Neural cell (in vitro differentiated cells): ENCODE measurements around the gene PECR. TPM values are rescaled to one million over a fixed set of nuclear protein-coding genes. Genes with fewer than 3 reads are reported as not detected.

Source experiments
- H2AFZ ChIP-seq: fragments of 200-600, 300-800 bp; sonication (generic), shearing (Covaris generic); 2 replicates; pipeline ENCODE4 v1.6.0; 2014; ENCODE audit warnings: low read depth, mild to moderate bottlenecking, antibody characterized with exemption, low read length, moderate library complexity
- H3F3A ChIP-seq: fragments of 200-600 bp; shearing (Covaris generic); 2 replicates; pipeline ENCODE4 v1.6.1; 2016; ENCODE audit warnings: mild to moderate bottlenecking, moderate library complexity, mixed read lengths, antibody characterized with exemption, low read length; ENCODE audit not compliant: insufficient read depth, poor library complexity, severe bottlenecking
- H3K27ac ChIP-seq: fragments of 200-600, 300-800 bp; sonication (generic), shearing (Covaris generic); 2 replicates; pipeline ENCODE4 v1.5.1; 2014; ENCODE audit warnings: mild to moderate bottlenecking, low read length, moderate library complexity
- H3K27me3 ChIP-seq: fragments of 300-800, 200-600 bp; sonication (generic), shearing (Covaris generic); 2 replicates; pipeline ENCODE4 v1.6.0; 2014; ENCODE audit warnings: mild to moderate bottlenecking, low read depth, low read length, moderate library complexity; ENCODE audit not compliant: insufficient read depth
- H3K36me3 ChIP-seq: fragments of 300-800, 200-600 bp; sonication (generic), shearing (Covaris generic); 2 replicates; pipeline ENCODE4 v1.5.1; 2014; ENCODE audit warnings: mild to moderate bottlenecking, antibody characterized with exemption, low read length, moderate library complexity; ENCODE audit not compliant: insufficient read depth
- H3K4me2 ChIP-seq: fragments of 300-800, 200-600 bp; sonication (generic), shearing (Covaris generic); 2 replicates; pipeline ENCODE4 v1.6.0; 2014; ENCODE audit warnings: mild to moderate bottlenecking, low read length
- H3K4me3 ChIP-seq: fragments of 300-800, 200-600 bp; sonication (generic), shearing (Covaris generic); 2 replicates; pipeline ENCODE4 v1.5.1; 2014; ENCODE audit warnings: mild to moderate bottlenecking, low read length, moderate library complexity
- H3K79me2 ChIP-seq: fragments of 200-600 bp; shearing (Covaris generic); replicated peaks from 2 replicates; pipeline ENCODE4 v1.6.0; 2014; ENCODE audit warnings: mild to moderate bottlenecking, low read length, moderate library complexity; ENCODE audit not compliant: insufficient read depth
- H3K9ac ChIP-seq: fragments of 300-800, 200-600 bp; sonication (generic), shearing (Covaris generic); 2 replicates; pipeline ENCODE4 v1.6.1; 2016; ENCODE audit warnings: mild to moderate bottlenecking, low read length, mixed read lengths
- H3K9me2 ChIP-seq: fragments of 200-600 bp; shearing (Covaris generic); 2 replicates; pipeline ENCODE4 v1.6.1; 2016; ENCODE audit warnings: mild to moderate bottlenecking, low read length, mixed read lengths; ENCODE audit not compliant: insufficient read depth
- H3K9me3 ChIP-seq: fragments of 200-600, 300-800 bp; sonication (generic), shearing (Covaris generic); 2 replicates; pipeline ENCODE4 v1.6.1; 2016; ENCODE audit warnings: mild to moderate bottlenecking, mixed run types, low read length, moderate library complexity, mixed read lengths
- H4K20me1 ChIP-seq: fragments of 200-600 bp; shearing (Covaris generic); 2 replicates; pipeline ENCODE4 v1.6.1; 2016; ENCODE audit warnings: mild to moderate bottlenecking, mixed run types; ENCODE audit not compliant: insufficient read depth
- CTCF ChIP-seq: fragments of 450-650 bp; IDR thresholded peaks from 2 replicates; pipeline ENCODE4 v1.5.1; 2014; ENCODE audit warnings: antibody characterized with exemption, mild to moderate bottlenecking, moderate library complexity; ENCODE audit not compliant: poor library complexity, severe bottlenecking
- EP300 ChIP-seq: fragments of 450-650 bp; conservative IDR thresholded peaks from 2 replicates; pipeline ENCODE4 v1.6.1; 2014; ENCODE audit warnings: antibody characterized with exemption, mild to moderate bottlenecking, moderate library complexity; ENCODE audit not compliant: poor library complexity, severe bottlenecking
- EZH2 ChIP-seq: fragments of 200-600, 300-800 bp; shearing (Covaris generic), sonication (generic); IDR thresholded peaks from 2 replicates; pipeline ENCODE4 v1.6.1; 2014; ENCODE audit warnings: antibody characterized with exemption, low read length, borderline replicate concordance, mild to moderate bottlenecking; ENCODE audit not compliant: insufficient read depth, poor library complexity, severe bottlenecking
- MXI1 ChIP-seq: fragments of 450-650 bp; conservative IDR thresholded peaks from 2 replicates; pipeline ENCODE4 v1.6.1; 2014; ENCODE audit warnings: antibody characterized with exemption, mild to moderate bottlenecking; ENCODE audit not compliant: poor library complexity, severe bottlenecking
- POLR2AphosphoS5 ChIP-seq: IDR thresholded peaks from 2 replicates; pipeline ENCODE4 v1.6.1; 2012
- RAD21 ChIP-seq: fragments of 450-650 bp; conservative IDR thresholded peaks from 2 replicates; pipeline ENCODE4 v1.6.1; 2014; ENCODE audit warnings: antibody characterized with exemption, mild to moderate bottlenecking, moderate library complexity
- REST ChIP-seq: IDR thresholded peaks from 2 replicates; pipeline ENCODE4 v1.6.1; 2012; ENCODE audit warnings: borderline replicate concordance
- SMC3 ChIP-seq: fragments of 450-650 bp; conservative IDR thresholded peaks from 2 replicates; pipeline ENCODE4 v1.6.1; 2014; ENCODE audit warnings: antibody characterized with exemption, mild to moderate bottlenecking, moderate library complexity; ENCODE audit not compliant: poor library complexity
- TAF1 ChIP-seq: IDR thresholded peaks from 2 replicates; pipeline ENCODE4 v1.6.1; 2012; ENCODE audit warnings: low read depth
- polyA minus RNA-seq: library from RNA; depleted of rRNA, polyadenylated mRNA; stranded (reverse); fragments of >200 nt; gene quantifications from 2 replicates; pipeline ENCODE4 v1.2.3, GENCODE V29; 2014
- polyA plus RNA-seq: library from polyadenylated mRNA; depleted of rRNA; stranded (reverse); fragments of >200 nt; gene quantifications from 2 replicates; pipeline ENCODE4 v1.2.3, GENCODE V29; 2014

The PECR gene
- 22.1 and 25.1 TPM in 2 replicates for polyA plus RNA-seq
- polyA minus RNA-seq: 38.0 and 43.5 TPM in 2 replicates

- Histone ChIP-seq H3F3A (peaks cover 16% of the 10 kb centered on the region), H3K9ac (peak within 1 kb of the TSS; percentile 98), H3K4me3 (peak within 1 kb of the TSS; percentile 78), H3K79me2 (peaks cover 60% of the 10 kb centered on the region), H3K4me2 (peak within 1 kb of the TSS; percentile 78), H3K27ac (peak within 1 kb of the TSS; percentile 98), H2AFZ (peak within 1 kb of the TSS; percentile 73), H4K20me1 (no peaks in the 10 kb centered on the region), H3K9me3 (no peaks in the 10 kb centered on the region), H3K36me3 (no peaks in the 10 kb centered on the region), H3K9me2 (no peaks in the 10 kb centered on the region), H3K27me3 (no peaks in the 10 kb centered on the region)
- TF ChIP-seq RAD21: peak; percentile 18
- TF ChIP-seq POLR2AphosphoS5: peak; percentile 95
- TF ChIP-seq MXI1: peak; percentile 65
- peak; percentile 91 for TF ChIP-seq REST
- peak; percentile 50 for TF ChIP-seq TAF1
- TF ChIP-seq EZH2: no peak
- no peak for TF ChIP-seq SMC3
- peak; percentile 24 for TF ChIP-seq CTCF
- peak; percentile 44 for TF ChIP-seq EP300
Measured at GRCh38 chr2:216081487-216082116, at the start of gene PECR, which contains the start of gene TMEM169. PECR (minus strand) TSS chr2:216081809; CDS start chr2:216081741, 68 bp downstream. TMEM169 (plus strand) TSS chr2:216081919; CDS start chr2:216095964, 14,045 bp downstream.

GRCh38 chr2:216130346-216130971 lies 48.9 kb upstream of the PECR start:
- Histone ChIP-seq H3K9ac (no peak overlapping the region), H3K9me3 (no peaks in the 10 kb centered on the region), H3K79me2 (peaks cover 19% of the 10 kb centered on the region), H3K36me3 (peaks cover 10% of the 10 kb centered on the region), H3K4me2 (no peak overlapping the region), H2AFZ (no peak overlapping the region), H3F3A (no peaks in the 10 kb centered on the region), H3K27ac (no peak overlapping the region), H3K9me2 (no peaks in the 10 kb centered on the region), H3K27me3 (no peaks in the 10 kb centered on the region), H3K4me3 (no peak overlapping the region), H4K20me1 (no peaks in the 10 kb centered on the region)
- TF ChIP-seq MXI1 (no peak), POLR2AphosphoS5 (no peak), SMC3 (no peak), CTCF (no peak), RAD21 (no peak), REST (no peak), EZH2 (no peak), EP300 (no peak), TAF1 (no peak)
